Osteocyte (in vitro differentiated cells): ENCODE data around the gene BIN1. TPM values are rescaled to one million over a fixed set of nuclear protein-coding genes. Genes with fewer than 3 reads are reported as not detected.

Experiments used
- DNase-seq: peaks from one replicate; pipeline ENCODE4 v3.0.0; 2021; ENCODE audit warnings: mixed read lengths; ENCODE audit not compliant: unreplicated experiment; ENCODE audit errors: extremely low spot score
- H3K27ac Mint-ChIP-seq: one replicate; pipeline ENCODE4 v1.8.0; 2021; ENCODE audit warnings: mild to moderate bottlenecking, mixed read lengths; ENCODE audit not compliant: unreplicated experiment
- H3K27me3 Mint-ChIP-seq: one replicate; pipeline ENCODE4 v1.8.0; 2021; ENCODE audit warnings: mixed read lengths; ENCODE audit not compliant: unreplicated experiment
- H3K36me3 Mint-ChIP-seq: one replicate; pipeline ENCODE4 v1.8.0; 2021; ENCODE audit warnings: mixed read lengths; ENCODE audit not compliant: unreplicated experiment
- H3K4me1 Mint-ChIP-seq: one replicate; pipeline ENCODE4 v1.8.0; 2021; ENCODE audit warnings: mixed read lengths; ENCODE audit not compliant: unreplicated experiment
- H3K4me3 Mint-ChIP-seq: one replicate; pipeline ENCODE4 v1.8.0; 2021; ENCODE audit warnings: mild to moderate bottlenecking, moderate library complexity, mixed read lengths; ENCODE audit not compliant: unreplicated experiment
- H3K9me3 Mint-ChIP-seq: one replicate; pipeline ENCODE4 v1.8.0; 2021; ENCODE audit warnings: mixed read lengths; ENCODE audit not compliant: unreplicated experiment
- total RNA-seq: library from RNA; stranded (reverse); gene quantifications from 2 replicates; pipeline ENCODE4 v1.2.1, GENCODE V29; 2021
- TF ChIP-seq, protein P1 (sequence below): fragments of 200-600 bp; sonication (generic); IDR thresholded peaks from 2 replicates; pipeline ENCODE4 v1.5.0; 2021; ENCODE audit warnings: antibody characterized with exemption, mild to moderate bottlenecking, moderate library complexity

BIN1 gene
- total RNA-seq, 1 donor from 2014 or later, result 101 TPM

DNA sequence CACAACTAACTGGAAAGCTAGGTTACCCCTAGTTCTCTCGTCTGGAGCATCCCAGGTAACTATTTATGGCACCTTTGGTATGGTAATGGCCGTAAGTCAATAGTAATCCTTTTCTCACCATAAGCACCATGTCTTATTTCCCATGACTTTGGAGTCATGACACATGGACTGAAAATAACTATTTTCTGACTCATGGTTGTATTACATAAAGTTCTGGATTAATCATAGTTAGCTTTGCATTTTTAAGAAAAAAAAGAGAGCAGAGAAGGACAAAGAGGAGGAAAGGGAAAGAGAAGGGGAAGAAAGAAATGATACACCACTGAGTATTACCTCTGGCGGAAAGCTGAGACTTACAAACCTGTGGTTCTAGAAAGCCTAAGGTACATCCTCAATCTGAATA lies 99.3 kb downstream of the BIN1 start:
- Mint-ChIP-seq H3K4me3 (no peak overlapping the region), H3K4me1 (peaks cover 14% of the 10 kb centered on the region), H3K36me3 (no peaks in the 10 kb centered on the region), H3K9me3 (peaks cover 6% of the 10 kb centered on the region), H3K27me3 (peaks cover 8% of the 10 kb centered on the region), H3K27ac (no peak overlapping the region)
- TF ChIP-seq, protein P1, sequence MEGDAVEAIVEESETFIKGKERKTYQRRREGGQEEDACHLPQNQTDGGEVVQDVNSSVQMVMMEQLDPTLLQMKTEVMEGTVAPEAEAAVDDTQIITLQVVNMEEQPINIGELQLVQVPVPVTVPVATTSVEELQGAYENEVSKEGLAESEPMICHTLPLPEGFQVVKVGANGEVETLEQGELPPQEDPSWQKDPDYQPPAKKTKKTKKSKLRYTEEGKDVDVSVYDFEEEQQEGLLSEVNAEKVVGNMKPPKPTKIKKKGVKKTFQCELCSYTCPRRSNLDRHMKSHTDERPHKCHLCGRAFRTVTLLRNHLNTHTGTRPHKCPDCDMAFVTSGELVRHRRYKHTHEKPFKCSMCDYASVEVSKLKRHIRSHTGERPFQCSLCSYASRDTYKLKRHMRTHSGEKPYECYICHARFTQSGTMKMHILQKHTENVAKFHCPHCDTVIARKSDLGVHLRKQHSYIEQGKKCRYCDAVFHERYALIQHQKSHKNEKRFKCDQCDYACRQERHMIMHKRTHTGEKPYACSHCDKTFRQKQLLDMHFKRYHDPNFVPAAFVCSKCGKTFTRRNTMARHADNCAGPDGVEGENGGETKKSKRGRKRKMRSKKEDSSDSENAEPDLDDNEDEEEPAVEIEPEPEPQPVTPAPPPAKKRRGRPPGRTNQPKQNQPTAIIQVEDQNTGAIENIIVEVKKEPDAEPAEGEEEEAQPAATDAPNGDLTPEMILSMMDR, result no peak
- DNase-seq, result no peak

DNA sequence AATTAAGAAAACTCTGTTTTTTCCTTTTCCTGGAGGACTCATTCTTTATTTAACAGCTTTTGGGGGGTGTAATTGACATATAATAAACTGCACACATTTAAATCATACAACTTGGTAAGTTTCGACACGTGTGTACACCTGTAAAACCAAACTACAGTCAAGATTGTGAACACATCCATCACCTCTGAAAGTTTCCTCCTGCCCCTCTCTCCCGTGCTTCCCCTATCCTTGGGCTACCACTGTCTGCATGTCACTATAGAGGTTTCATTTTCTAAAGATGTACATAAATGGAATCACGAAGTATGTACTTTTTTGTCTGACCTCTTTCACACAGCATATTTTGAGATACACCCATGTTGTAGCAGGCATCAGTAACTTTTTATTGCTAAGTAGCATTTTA lies 100.0 kb downstream of the BIN1 start:
- H3K4me1 Mint-ChIP-seq, result peaks cover 7% of the 10 kb centered on the region
- TF ChIP-seq, protein P1, result no peak
- H3K9me3 Mint-ChIP-seq, result peaks cover 6% of the 10 kb centered on the region
- DNase-seq, result no peak
- peaks cover 13% of the 10 kb centered on the region for H3K27me3 Mint-ChIP-seq
- H3K4me3 Mint-ChIP-seq, result no peak overlapping the region
- no peak overlapping the region for H3K27ac Mint-ChIP-seq
- H3K36me3 Mint-ChIP-seq, result no peaks in the 10 kb centered on the region

DNA sequence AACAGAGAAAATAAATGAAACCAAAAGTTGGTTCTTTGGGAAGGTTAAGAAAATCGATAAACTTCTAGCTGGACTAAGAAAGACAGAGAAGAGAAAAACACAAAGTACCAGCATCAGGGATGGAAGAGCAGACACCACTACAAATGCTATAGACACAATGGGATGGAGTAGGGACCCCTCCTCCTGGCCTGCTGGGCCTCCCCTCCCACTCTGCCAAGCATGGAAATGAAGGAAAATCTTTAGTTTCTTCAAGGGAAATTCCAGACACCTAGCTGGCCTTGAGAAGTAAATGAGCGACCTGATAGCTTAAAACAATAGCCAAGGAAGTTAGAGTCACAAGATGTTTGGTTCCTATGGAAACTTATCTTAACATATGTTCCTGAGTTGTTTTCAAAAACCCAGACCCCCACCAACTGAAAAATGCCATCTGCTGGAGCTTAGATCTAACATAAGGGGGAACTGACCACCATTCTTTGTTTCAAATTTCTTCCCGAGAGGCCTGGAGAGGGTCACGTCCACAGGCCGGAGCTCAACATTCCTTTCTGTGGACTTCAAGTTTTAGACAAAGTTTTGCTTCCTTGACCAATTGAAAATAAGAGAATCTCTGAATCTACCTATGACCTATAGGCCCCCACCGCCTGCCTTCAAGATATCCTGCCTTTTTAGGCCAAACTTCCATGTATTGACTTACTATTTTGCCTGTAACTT lies 101.9 kb downstream of the BIN1 start:
- no peak overlapping the region for H3K27ac Mint-ChIP-seq
- no peak for DNase-seq
- H3K9me3 Mint-ChIP-seq, result peaks cover 1% of the 10 kb centered on the region
- no peaks in the 10 kb centered on the region for H3K36me3 Mint-ChIP-seq
- peaks cover 6% of the 10 kb centered on the region for H3K4me1 Mint-ChIP-seq
- no peak overlapping the region for H3K4me3 Mint-ChIP-seq
- TF ChIP-seq, protein P1, result no peak
- peaks cover 11% of the 10 kb centered on the region for H3K27me3 Mint-ChIP-seq

DNA sequence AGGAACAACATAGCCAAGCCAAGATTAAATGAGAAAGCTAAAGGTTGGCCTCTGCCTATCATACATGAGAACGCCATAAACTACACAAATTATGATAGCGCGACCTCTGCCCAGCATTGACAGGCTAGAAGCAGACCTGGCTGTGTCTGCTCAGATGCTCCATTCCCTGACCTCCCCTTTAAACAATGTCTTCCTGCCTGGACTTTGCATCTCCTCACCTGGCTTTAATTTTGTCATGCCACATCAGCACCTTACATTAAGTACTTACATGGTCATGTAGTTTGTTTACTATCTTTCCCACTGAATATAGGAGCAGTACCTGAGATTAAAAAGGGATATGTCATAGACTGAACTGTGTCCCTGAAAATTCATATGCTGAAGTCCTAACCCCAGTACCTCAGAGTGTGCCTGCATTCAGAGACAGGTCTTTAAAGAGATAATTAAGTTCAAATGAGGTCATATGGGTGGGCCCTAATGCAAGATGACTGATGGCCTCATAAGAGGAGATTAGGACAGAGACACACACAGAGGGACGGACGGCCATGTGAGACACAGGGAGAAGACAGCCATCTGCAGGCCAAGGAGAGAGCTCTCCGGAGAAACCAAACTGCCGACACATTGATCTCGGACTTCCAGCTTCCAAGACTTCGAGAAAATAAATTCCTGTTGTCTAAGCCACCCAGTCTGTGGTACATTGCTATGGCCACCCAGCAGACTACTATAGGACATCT lies 103.7 kb downstream of the BIN1 start:
- Mint-ChIP-seq H3K36me3 (no peaks in the 10 kb centered on the region), H3K27ac (no peak overlapping the region), H3K9me3 (no peaks in the 10 kb centered on the region), H3K4me3 (no peak overlapping the region), H3K4me1 (peaks cover 6% of the 10 kb centered on the region), H3K27me3 (peaks cover 27% of the 10 kb centered on the region)
- peak; percentile 27 for DNase-seq
- TF ChIP-seq, protein P1, result no peak

DNA sequence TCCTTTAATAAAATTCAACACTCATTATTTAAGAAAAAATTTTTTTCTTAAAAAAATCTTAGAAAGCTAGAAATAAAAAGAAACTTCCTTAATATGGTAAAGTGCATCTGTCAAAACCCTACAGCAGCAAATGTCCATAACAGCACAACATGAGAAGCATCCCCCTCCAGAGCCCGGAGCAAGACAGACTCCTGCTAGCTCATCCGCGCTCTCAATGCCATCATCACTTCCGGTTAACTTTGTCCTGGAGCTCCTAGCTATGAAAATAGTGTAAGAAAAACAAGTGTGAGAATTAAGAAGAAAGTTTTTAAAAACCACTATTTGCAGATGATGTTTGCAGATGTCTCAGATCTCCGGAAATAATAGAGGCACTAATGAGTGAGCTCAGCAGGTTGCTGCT lies 105.2 kb downstream of the BIN1 start:
- Mint-ChIP-seq H3K4me3 (no peak overlapping the region), H3K27me3 (peaks cover 33% of the 10 kb centered on the region), H3K36me3 (no peaks in the 10 kb centered on the region), H3K27ac (no peak overlapping the region), H3K4me1 (no peaks in the 10 kb centered on the region), H3K9me3 (no peaks in the 10 kb centered on the region)
- DNase-seq, result peak; percentile 25
- TF ChIP-seq, protein P1, result no peak
